ENCODE measurements around the gene MAST3.

GRCh38 chr19:18190278-18190677 lies 92.7 kb downstream of the MAST3 start:
- TF ChIP-seq EZH2 (IDR thresholded peaks at IDR 0.05; ENCODE audit: borderline replicate concordance, insufficient read depth, low read length, poor library complexity, severe bottlenecking), result no peak
- no peak for TF ChIP-seq SMC3 (conservative IDR thresholded peaks at IDR 0.05; ENCODE audit: poor library complexity)
- TF ChIP-seq EP300 (conservative IDR thresholded peaks at IDR 0.05; ENCODE audit: poor library complexity, severe bottlenecking), result no peak
- TF ChIP-seq CTCF (IDR thresholded peaks at IDR 0.05; ENCODE audit: poor library complexity, severe bottlenecking), result no peak
- TF ChIP-seq POLR2AphosphoS5 (IDR thresholded peaks at IDR 0.05), result no peak
- TF ChIP-seq REST (IDR thresholded peaks at IDR 0.05; ENCODE audit: borderline replicate concordance), result no peak
- TF ChIP-seq RAD21 (conservative IDR thresholded peaks at IDR 0.05), result no peak
